Lung (tissue), 12 donors: ENCODE data around the gene POLD1. TPM values are rescaled to one million over a fixed set of nuclear protein-coding genes. Genes with fewer than 3 reads are reported as not detected.

Source experiments
- ATAC-seq: fragments of 200-7000 bp; cut with Tn5 transposase; one replicate; pipeline ENCODE4 v1.9.1; 2020; ENCODE audit warnings: moderate number of reproducible peaks; ENCODE audit not compliant: insufficient read depth, low FRiP score
- DNase-seq, 3 donors: peaks; one replicate each; pipeline ENCODE4 v3.0.0-alpha.2; 2013 to 2017
- H3K27ac ChIP-seq, 2 donors: one replicate each; pipeline ENCODE4 v1.5.1; 2013; ENCODE audit warnings: mild to moderate bottlenecking in 2 of 2, moderate library complexity in 2 of 2, control low read depth in 1 of 2, inconsistent platforms in 1 of 2, low read depth in 1 of 2, low read length in 1 of 2
- H3K27me3 ChIP-seq, 3 donors: one replicate each; pipeline ENCODE4 v1.5.1; 2013; ENCODE audit warnings: low read length in 2 of 3; ENCODE audit not compliant: control insufficient read depth in 3 of 3, insufficient read depth in 3 of 3
- H3K36me3 ChIP-seq, 4 donors: one replicate each; pipeline ENCODE4 v1.5.1; 2013; ENCODE audit warnings: low read length in 4 of 4, mild to moderate bottlenecking in 1 of 4, moderate library complexity in 1 of 4; ENCODE audit not compliant: control insufficient read depth in 4 of 4, insufficient read depth in 4 of 4
- H3K4me1 ChIP-seq, 5 donors: one replicate each; pipeline ENCODE4 v1.5.1; 2013; ENCODE audit warnings: low read length in 5 of 5, mild to moderate bottlenecking in 2 of 5, moderate library complexity in 1 of 5; ENCODE audit not compliant: control insufficient read depth in 5 of 5, insufficient read depth in 5 of 5
- H3K4me3 ChIP-seq: one replicate; pipeline ENCODE4 v1.5.1; 2013; ENCODE audit warnings: mild to moderate bottlenecking, control low read depth, moderate library complexity
- H3K9ac ChIP-seq, 2 donors: one replicate each; pipeline ENCODE4 v1.5.1; 2013; ENCODE audit warnings: low read length in 2 of 2, control low read depth in 1 of 2; ENCODE audit not compliant: insufficient read depth in 1 of 2
- H3K9me3 ChIP-seq, 4 donors: one replicate each; pipeline ENCODE4 v1.5.1; 2013; ENCODE audit warnings: low read length in 3 of 4, mild to moderate bottlenecking in 1 of 4, moderate library complexity in 1 of 4; ENCODE audit not compliant: control insufficient read depth in 4 of 4, insufficient read depth in 3 of 4
- WGBS, 2 donors: extraction: QIAGEN DNeasy Blood & Tissue Kit; methylation state at CpG; one replicate each; pipeline ENCODE4 v1.1.7; 2013; 5-methylcytosine and 5-hydroxymethylcytosine counted together
- polyA plus RNA-seq, 2 donors: library from polyadenylated mRNA; stranded (reverse); fragments of 200-250 nt; gene quantifications; one replicate each; pipeline ENCODE4 v1.2.1, GENCODE V29; 2013
- total RNA-seq, 2 donors: library from RNA; depleted of rRNA in 1 of 2; stranded (reverse); fragments of >200 nt in 1 of 2; gene quantifications; one replicate each; pipeline ENCODE4 v1.2.1, GENCODE V29; 2014 to 2021
- TF ChIP-seq, protein P1 (sequence below): IDR thresholded peaks from 2 replicates; pipeline ENCODE4 v1.5.1; 2012; ENCODE audit warnings: mild to moderate bottlenecking; ENCODE audit errors: control extremely low read depth, extremely low read depth
- donor health status: control.
- donor health status: control.
- donor health status: Bipolar disorder and iron deficiency.
- donor health status: healthy.
- donor health status: DM: yes; HTN: yes; CAD: no.

The POLD1 gene
- total and polyA plus RNA-seq, 4 donors: 20.2 to 55.1 (median 39.0) TPM

- H3K4me3 ChIP-seq: no peak overlapping the region
- no peak overlapping the region for H3K9ac ChIP-seq
- peaks cover 0 to 3% (median 0%) of the 10 kb centered on the region in 5 donors for H3K4me1 ChIP-seq
- no peaks in the 10 kb centered on the region for H3K36me3 ChIP-seq
- peak in 1 of 3 donors; percentile 14 for DNase-seq
- H3K27me3 ChIP-seq: peaks cover 0 to 17% (median 0%) of the 10 kb centered on the region in 3 donors
- TF ChIP-seq, protein P1, sequence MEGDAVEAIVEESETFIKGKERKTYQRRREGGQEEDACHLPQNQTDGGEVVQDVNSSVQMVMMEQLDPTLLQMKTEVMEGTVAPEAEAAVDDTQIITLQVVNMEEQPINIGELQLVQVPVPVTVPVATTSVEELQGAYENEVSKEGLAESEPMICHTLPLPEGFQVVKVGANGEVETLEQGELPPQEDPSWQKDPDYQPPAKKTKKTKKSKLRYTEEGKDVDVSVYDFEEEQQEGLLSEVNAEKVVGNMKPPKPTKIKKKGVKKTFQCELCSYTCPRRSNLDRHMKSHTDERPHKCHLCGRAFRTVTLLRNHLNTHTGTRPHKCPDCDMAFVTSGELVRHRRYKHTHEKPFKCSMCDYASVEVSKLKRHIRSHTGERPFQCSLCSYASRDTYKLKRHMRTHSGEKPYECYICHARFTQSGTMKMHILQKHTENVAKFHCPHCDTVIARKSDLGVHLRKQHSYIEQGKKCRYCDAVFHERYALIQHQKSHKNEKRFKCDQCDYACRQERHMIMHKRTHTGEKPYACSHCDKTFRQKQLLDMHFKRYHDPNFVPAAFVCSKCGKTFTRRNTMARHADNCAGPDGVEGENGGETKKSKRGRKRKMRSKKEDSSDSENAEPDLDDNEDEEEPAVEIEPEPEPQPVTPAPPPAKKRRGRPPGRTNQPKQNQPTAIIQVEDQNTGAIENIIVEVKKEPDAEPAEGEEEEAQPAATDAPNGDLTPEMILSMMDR: no peak
- no peaks in the 10 kb centered on the region for H3K9me3 ChIP-seq
- H3K27ac ChIP-seq: no peak overlapping the region
- no peak for ATAC-seq
- WGBS, 2 donors: 65 to 68% methylated on average over 32 of the region's 32 CpGs
These were observed 74.9 kb downstream of the POLD1 start for GRCh38 chr19:50459067-50459456.

- no peaks in the 10 kb centered on the region for H3K36me3 ChIP-seq
- peaks cover 0 to 17% (median 0%) of the 10 kb centered on the region in 3 donors for H3K27me3 ChIP-seq
- H3K9me3 ChIP-seq: no peaks in the 10 kb centered on the region
- TF ChIP-seq, protein P1: no peak
- H3K27ac ChIP-seq: no peak overlapping the region
- no peak for ATAC-seq
- WGBS, 2 donors: 45 to 76% methylated on average over 1 of the region's 1 CpG
- H3K9ac ChIP-seq: no peak overlapping the region
- peaks cover 0 to 3% (median 0%) of the 10 kb centered on the region in 5 donors for H3K4me1 ChIP-seq
- no peak overlapping the region for H3K4me3 ChIP-seq
- no peak for DNase-seq
These were observed 75.5 kb downstream of the POLD1 start for GRCh38 chr19:50459638-50460037.

- no peak overlapping the region for H3K9ac ChIP-seq
- TF ChIP-seq, protein P1: no peak
- 35 to 37% methylated on average over 13 of the region's 13 CpGs for WGBS, 2 donors
- no peak overlapping the region for H3K4me3 ChIP-seq
- no peaks in the 10 kb centered on the region for H3K36me3 ChIP-seq
- no peak overlapping the region for H3K27ac ChIP-seq
- ATAC-seq (no peak), DNase-seq (no peak)
- H3K27me3 ChIP-seq: peaks cover 0 to 17% (median 0%) of the 10 kb centered on the region in 3 donors
- no peaks in the 10 kb centered on the region for H3K9me3 ChIP-seq
- peaks cover 0 to 3% (median 0%) of the 10 kb centered on the region in 5 donors for H3K4me1 ChIP-seq
These were observed 76.1 kb downstream of the POLD1 start for GRCh38 chr19:50460161-50460765.
